Measurements from ENCODE around the gene TECR. TPM values are rescaled to one million over a fixed set of nuclear protein-coding genes. Genes with fewer than 3 reads are reported as not detected.

The TECR gene
- total and polyA plus RNA-seq, 9 of the 15 experiments (the other 6 are each of a cell fraction or from before 2014, with no cell fraction given) = 29.3 to 211 (median 81.4) TPM

DNA sequence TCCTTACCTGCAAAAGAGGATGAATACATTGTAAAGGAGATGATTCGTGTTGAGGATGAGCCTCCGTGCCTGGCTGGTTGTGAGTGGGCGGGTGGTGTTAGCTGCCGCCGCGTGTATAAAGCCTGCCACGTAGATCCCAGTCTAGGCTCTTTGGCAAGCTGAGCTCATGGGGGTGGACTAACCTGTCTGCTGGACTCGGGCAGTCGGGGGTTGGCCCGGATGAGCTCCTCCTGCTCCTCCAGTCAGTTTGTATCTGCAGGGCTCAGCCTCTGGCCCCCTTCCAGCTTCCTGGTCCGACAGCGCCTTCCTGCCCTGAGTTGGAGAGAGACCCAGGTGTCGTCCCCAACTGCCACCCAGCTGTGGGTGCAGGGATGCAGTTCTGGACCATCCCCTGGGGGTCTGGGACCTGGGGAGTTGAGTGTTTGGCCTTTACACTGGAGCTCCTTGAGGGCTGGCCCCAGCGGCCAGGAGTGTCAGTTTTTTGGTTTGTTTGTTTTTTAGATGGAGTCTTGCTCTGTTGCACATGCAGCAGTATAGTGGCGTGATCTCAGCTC, 20.9 kb downstream of the TECR start (continued):
- TF ChIP-seq, protein P1, sequence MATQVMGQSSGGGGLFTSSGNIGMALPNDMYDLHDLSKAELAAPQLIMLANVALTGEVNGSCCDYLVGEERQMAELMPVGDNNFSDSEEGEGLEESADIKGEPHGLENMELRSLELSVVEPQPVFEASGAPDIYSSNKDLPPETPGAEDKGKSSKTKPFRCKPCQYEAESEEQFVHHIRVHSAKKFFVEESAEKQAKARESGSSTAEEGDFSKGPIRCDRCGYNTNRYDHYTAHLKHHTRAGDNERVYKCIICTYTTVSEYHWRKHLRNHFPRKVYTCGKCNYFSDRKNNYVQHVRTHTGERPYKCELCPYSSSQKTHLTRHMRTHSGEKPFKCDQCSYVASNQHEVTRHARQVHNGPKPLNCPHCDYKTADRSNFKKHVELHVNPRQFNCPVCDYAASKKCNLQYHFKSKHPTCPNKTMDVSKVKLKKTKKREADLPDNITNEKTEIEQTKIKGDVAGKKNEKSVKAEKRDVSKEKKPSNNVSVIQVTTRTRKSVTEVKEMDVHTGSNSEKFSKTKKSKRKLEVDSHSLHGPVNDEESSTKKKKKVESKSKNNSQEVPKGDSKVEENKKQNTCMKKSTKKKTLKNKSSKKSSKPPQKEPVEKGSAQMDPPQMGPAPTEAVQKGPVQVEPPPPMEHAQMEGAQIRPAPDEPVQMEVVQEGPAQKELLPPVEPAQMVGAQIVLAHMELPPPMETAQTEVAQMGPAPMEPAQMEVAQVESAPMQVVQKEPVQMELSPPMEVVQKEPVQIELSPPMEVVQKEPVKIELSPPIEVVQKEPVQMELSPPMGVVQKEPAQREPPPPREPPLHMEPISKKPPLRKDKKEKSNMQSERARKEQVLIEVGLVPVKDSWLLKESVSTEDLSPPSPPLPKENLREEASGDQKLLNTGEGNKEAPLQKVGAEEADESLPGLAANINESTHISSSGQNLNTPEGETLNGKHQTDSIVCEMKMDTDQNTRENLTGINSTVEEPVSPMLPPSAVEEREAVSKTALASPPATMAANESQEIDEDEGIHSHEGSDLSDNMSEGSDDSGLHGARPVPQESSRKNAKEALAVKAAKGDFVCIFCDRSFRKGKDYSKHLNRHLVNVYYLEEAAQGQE (IDR thresholded peaks at IDR 0.05; ENCODE audit: borderline replicate concordance) = peak; percentile 23; the same call in 1 of the 2 replicates
- TF ChIP-seq, protein P1 (CRISPR knock-in tag; IDR thresholded peaks at IDR 0.05; ENCODE audit: low read depth) = no peak
- TF ChIP-seq ZNF584 (CRISPR knock-in tag; IDR thresholded peaks at IDR 0.05; ENCODE audit: low read depth) = no peak
- TF ChIP-seq BCOR (IDR thresholded peaks at IDR 0.05) = no peak
- TF ChIP-seq, protein P2, sequence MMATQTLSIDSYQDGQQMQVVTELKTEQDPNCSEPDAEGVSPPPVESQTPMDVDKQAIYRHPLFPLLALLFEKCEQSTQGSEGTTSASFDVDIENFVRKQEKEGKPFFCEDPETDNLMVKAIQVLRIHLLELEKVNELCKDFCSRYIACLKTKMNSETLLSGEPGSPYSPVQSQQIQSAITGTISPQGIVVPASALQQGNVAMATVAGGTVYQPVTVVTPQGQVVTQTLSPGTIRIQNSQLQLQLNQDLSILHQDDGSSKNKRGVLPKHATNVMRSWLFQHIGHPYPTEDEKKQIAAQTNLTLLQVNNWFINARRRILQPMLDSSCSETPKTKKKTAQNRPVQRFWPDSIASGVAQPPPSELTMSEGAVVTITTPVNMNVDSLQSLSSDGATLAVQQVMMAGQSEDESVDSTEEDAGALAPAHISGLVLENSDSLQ (IDR thresholded peaks at IDR 0.05) = no peak
- TF ChIP-seq ZNF717 (CRISPR knock-in tag; IDR thresholded peaks at IDR 0.05) = no peak
- no peak for TF ChIP-seq MBD2 (IDR thresholded peaks at IDR 0.05; ENCODE audit: borderline replicate concordance, low read depth)
- peak; percentile 47; the same call in 1 of the 2 replicates for TF ChIP-seq CTBP1 (IDR thresholded peaks at IDR 0.05; ENCODE audit: borderline replicate concordance)
- TF ChIP-seq RFX1 (IDR thresholded peaks at IDR 0.05) = no peak
- TF ChIP-seq, protein P3, sequence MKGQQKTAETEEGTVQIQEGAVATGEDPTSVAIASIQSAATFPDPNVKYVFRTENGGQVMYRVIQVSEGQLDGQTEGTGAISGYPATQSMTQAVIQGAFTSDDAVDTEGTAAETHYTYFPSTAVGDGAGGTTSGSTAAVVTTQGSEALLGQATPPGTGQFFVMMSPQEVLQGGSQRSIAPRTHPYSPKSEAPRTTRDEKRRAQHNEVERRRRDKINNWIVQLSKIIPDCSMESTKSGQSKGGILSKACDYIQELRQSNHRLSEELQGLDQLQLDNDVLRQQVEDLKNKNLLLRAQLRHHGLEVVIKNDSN (CRISPR knock-in tag; IDR thresholded peaks at IDR 0.05) = no peak
- no peak for TF ChIP-seq SIN3B (IDR thresholded peaks at IDR 0.05; ENCODE audit: low read depth)
- TF ChIP-seq ZNF589 (CRISPR knock-in tag; IDR thresholded peaks at IDR 0.05; ENCODE audit: low read depth) = no peak
- TF ChIP-seq CAMTA2 (CRISPR knock-in tag; conservative IDR thresholded peaks at IDR 0.05) = no peak
- TF ChIP-seq KDM2B (CRISPR knock-in tag; IDR thresholded peaks at IDR 0.05) = no peak
- TF ChIP-seq, protein P4, sequence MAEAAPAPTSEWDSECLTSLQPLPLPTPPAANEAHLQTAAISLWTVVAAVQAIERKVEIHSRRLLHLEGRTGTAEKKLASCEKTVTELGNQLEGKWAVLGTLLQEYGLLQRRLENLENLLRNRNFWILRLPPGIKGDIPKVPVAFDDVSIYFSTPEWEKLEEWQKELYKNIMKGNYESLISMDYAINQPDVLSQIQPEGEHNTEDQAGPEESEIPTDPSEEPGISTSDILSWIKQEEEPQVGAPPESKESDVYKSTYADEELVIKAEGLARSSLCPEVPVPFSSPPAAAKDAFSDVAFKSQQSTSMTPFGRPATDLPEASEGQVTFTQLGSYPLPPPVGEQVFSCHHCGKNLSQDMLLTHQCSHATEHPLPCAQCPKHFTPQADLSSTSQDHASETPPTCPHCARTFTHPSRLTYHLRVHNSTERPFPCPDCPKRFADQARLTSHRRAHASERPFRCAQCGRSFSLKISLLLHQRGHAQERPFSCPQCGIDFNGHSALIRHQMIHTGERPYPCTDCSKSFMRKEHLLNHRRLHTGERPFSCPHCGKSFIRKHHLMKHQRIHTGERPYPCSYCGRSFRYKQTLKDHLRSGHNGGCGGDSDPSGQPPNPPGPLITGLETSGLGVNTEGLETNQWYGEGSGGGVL (CRISPR knock-in tag; IDR thresholded peaks at IDR 0.05) = no peak
- TF ChIP-seq, protein P5, sequence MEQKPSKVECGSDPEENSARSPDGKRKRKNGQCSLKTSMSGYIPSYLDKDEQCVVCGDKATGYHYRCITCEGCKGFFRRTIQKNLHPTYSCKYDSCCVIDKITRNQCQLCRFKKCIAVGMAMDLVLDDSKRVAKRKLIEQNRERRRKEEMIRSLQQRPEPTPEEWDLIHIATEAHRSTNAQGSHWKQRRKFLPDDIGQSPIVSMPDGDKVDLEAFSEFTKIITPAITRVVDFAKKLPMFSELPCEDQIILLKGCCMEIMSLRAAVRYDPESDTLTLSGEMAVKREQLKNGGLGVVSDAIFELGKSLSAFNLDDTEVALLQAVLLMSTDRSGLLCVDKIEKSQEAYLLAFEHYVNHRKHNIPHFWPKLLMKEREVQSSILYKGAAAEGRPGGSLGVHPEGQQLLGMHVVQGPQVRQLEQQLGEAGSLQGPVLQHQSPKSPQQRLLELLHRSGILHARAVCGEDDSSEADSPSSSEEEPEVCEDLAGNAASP (IDR thresholded peaks at IDR 0.05) = no peak
